Mucosa of stomach (tissue), 1 donor: Measurements from ENCODE around the gene FIBP.
A peak's percentile ranks its signal among the peaks of the same experiment; 100 is the strongest.
"Not testable (repeated sequence)": the region's sequence is repeated elsewhere in the genome, so short reads cannot be mapped to it uniquely, and the experiment has no call there.

Experiments used
- H3K27me3 ChIP-seq: one replicate; pipeline ENCODE4 v1.7.0; 2013; ENCODE audit warnings: mild to moderate bottlenecking, low read length; ENCODE audit not compliant: control insufficient read depth, insufficient read depth
- H3K36me3 ChIP-seq: one replicate; pipeline ENCODE4 v1.7.0; 2013; ENCODE audit warnings: low read length; ENCODE audit not compliant: control insufficient read depth, insufficient read depth
- H3K4me1 ChIP-seq: one replicate; pipeline ENCODE4 v1.7.0; 2013; ENCODE audit warnings: mild to moderate bottlenecking, low read length; ENCODE audit not compliant: control insufficient read depth, insufficient read depth
- H3K4me3 ChIP-seq: one replicate; pipeline ENCODE4 v1.7.0; 2013; ENCODE audit warnings: low read length
- H3K9ac ChIP-seq: one replicate; pipeline ENCODE4 v1.7.0; 2013; ENCODE audit warnings: mild to moderate bottlenecking, low read length, moderate library complexity
- H3K9me3 ChIP-seq: one replicate; pipeline ENCODE4 v1.7.0; 2013; ENCODE audit warnings: mild to moderate bottlenecking, low read length, moderate library complexity; ENCODE audit not compliant: control insufficient read depth
- donor health status: Pancreatic carcinoma.

FIBP gene

GRCh38 chr11:65894034-65894591, 5.8 kb upstream of the FIBP start:
- Histone ChIP-seq H3K36me3 (no peaks in the 10 kb centered on the region), H3K4me1 (peaks cover 46% of the 10 kb centered on the region), H3K9ac (peak overlapping the region; percentile 23), H3K9me3 (no peaks in the 10 kb centered on the region), H3K27me3 (no peaks in the 10 kb centered on the region), H3K4me3 (no peak overlapping the region)

GRCh38 chr11:65892661-65893317, 4.5 kb upstream of the FIBP start:
- Histone ChIP-seq H3K4me1 (peaks cover 43% of the 10 kb centered on the region), H3K9ac (peak overlapping the region; percentile 72), H3K36me3 (no peaks in the 10 kb centered on the region), H3K4me3 (no peak overlapping the region), H3K9me3 (no peaks in the 10 kb centered on the region), H3K27me3 (no peaks in the 10 kb centered on the region)

GRCh38 chr11:65892137-65892540, 3.9 kb upstream of the FIBP start:
- H3K27me3 ChIP-seq, H3K4me3 ChIP-seq, H3K9me3 ChIP-seq, H3K36me3 ChIP-seq: not testable (repeated sequence)
- peaks cover 50% of the 10 kb centered on the region for H3K4me1 ChIP-seq
- peak overlapping the region; percentile 72 for H3K9ac ChIP-seq

- peak overlapping the region; percentile 72 for H3K9ac ChIP-seq
- peaks cover 56% of the 10 kb centered on the region for H3K4me1 ChIP-seq
Observed at GRCh38 chr11:65891219-65892136, 3.2 kb upstream of the FIBP start.

GRCh38 chr11:65890324-65891218, 2.3 kb upstream of the FIBP start, which contains the start of gene CCDC85B:
TSS of gene CCDC85B (plus strand) at chr11:65890673. CDS start at chr11:65890784, 111 bp downstream.
- Histone ChIP-seq H3K9me3 (no peaks in the 10 kb centered on the region), H3K27me3 (no peaks in the 10 kb centered on the region), H3K36me3 (no peaks in the 10 kb centered on the region), H3K4me1 (peaks cover 65% of the 10 kb centered on the region), H3K4me3 (peak within 1 kb of the TSS; percentile 69), H3K9ac (peak within 1 kb of the TSS; percentile 72)

More at GRCh38 chr11:65891219-65892136, 3.2 kb upstream of the FIBP start:
- peak overlapping the region; percentile 69 for H3K4me3 ChIP-seq
- no peaks in the 10 kb centered on the region for H3K36me3 ChIP-seq
- no peaks in the 10 kb centered on the region for H3K27me3 ChIP-seq
- no peaks in the 10 kb centered on the region for H3K9me3 ChIP-seq

GRCh38 chr11:65887723-65888162, 528 bp downstream of the FIBP start:
- Histone ChIP-seq H3K9me3 (no peaks in the 10 kb centered on the region), H3K27me3 (no peaks in the 10 kb centered on the region), H3K9ac (peak overlapping the region; percentile 72), H3K4me3 (peak overlapping the region; percentile 90), H3K36me3 (peaks cover 15% of the 10 kb centered on the region), H3K4me1 (peaks cover 70% of the 10 kb centered on the region)

- H3K9me3 ChIP-seq, result no peaks in the 10 kb centered on the region
- H3K9ac ChIP-seq, result peak overlapping the region; percentile 72
- H3K4me1 ChIP-seq, result peaks cover 64% of the 10 kb centered on the region
- H3K36me3 ChIP-seq, result peaks cover 15% of the 10 kb centered on the region
- peak overlapping the region; percentile 90 for H3K4me3 ChIP-seq
- no peaks in the 10 kb centered on the region for H3K27me3 ChIP-seq
Observed at GRCh38 chr11:65886826-65887722, 1.2 kb downstream of the FIBP start.

GRCh38 chr11:65885808-65886536, 2.3 kb downstream of the FIBP start:
- Histone ChIP-seq H3K4me3 (no peak overlapping the region), H3K27me3 (no peaks in the 10 kb centered on the region), H3K9me3 (no peaks in the 10 kb centered on the region), H3K9ac (no peak overlapping the region), H3K36me3 (peaks cover 15% of the 10 kb centered on the region), H3K4me1 (peaks cover 53% of the 10 kb centered on the region)

GRCh38 chr11:65885231-65885630, 3.0 kb downstream of the FIBP start:
- H3K9ac ChIP-seq, result no peak overlapping the region
- peaks cover 15% of the 10 kb centered on the region for H3K36me3 ChIP-seq
- H3K4me1 ChIP-seq, result peaks cover 48% of the 10 kb centered on the region
- H3K4me3 ChIP-seq, result no peak overlapping the region
- no peaks in the 10 kb centered on the region for H3K9me3 ChIP-seq
- no peaks in the 10 kb centered on the region for H3K27me3 ChIP-seq

GRCh38 chr11:65884716-65885092, 3.6 kb downstream of the FIBP start:
- peaks cover 15% of the 10 kb centered on the region for H3K36me3 ChIP-seq
- no peak overlapping the region for H3K4me3 ChIP-seq
- no peaks in the 10 kb centered on the region for H3K9me3 ChIP-seq
- no peaks in the 10 kb centered on the region for H3K27me3 ChIP-seq
- H3K4me1 ChIP-seq, result peaks cover 42% of the 10 kb centered on the region
- H3K9ac ChIP-seq, result no peak overlapping the region
